Smooth muscle cell (in vitro differentiated cells): ENCODE measurements around the gene ETDA. TPM values are rescaled to one million over a fixed set of nuclear protein-coding genes. Genes with fewer than 3 reads are reported as not detected.
A peak's percentile ranks its signal among the peaks of the same experiment; 100 is the strongest.
"Not testable (repeated sequence)": the region's sequence is repeated elsewhere in the genome, so short reads cannot be mapped to it uniquely, and the experiment has no call there.

ENCODE experiments used
- DNase-seq: peaks from one replicate; lab custom pipeline; 2025; ENCODE audit not compliant: unreplicated experiment; lab: John Stamatoyannopoulos, UW
- H2AFZ ChIP-seq: fragments of 200-600 bp; sonication (generic); 2 replicates; pipeline ENCODE4 v1.6.0; 2016; ENCODE audit warnings: antibody characterized with exemption, low read depth, mild to moderate bottlenecking
- H3F3A ChIP-seq: fragments of 200-600 bp; sonication (generic); 2 replicates; pipeline ENCODE4 v1.6.0; 2017; ENCODE audit warnings: antibody characterized with exemption, low read depth
- H3K27ac ChIP-seq: fragments of 200-600 bp; sonication (generic); 2 replicates; pipeline ENCODE4 v1.5.1; 2016; ENCODE audit warnings: low read depth, mild to moderate bottlenecking
- H3K27me3 ChIP-seq: fragments of 200-600 bp; sonication (generic); 2 replicates; pipeline ENCODE4 v1.6.1; 2016; ENCODE audit warnings: low read depth, mild to moderate bottlenecking
- H3K36me3 ChIP-seq: fragments of 200-600 bp; sonication (generic); 2 replicates; pipeline ENCODE4 v1.5.1; 2016; ENCODE audit warnings: low read depth
- H3K4me1 ChIP-seq: fragments of 200-600 bp; sonication (generic); 2 replicates; pipeline ENCODE4 v1.5.1; 2016; ENCODE audit warnings: low read depth
- H3K4me2 ChIP-seq: fragments of 200-600 bp; sonication (generic); 2 replicates; pipeline ENCODE4 v1.6.0; 2016; ENCODE audit warnings: mild to moderate bottlenecking
- H3K4me3 ChIP-seq: fragments of 200-600 bp; sonication (generic); 2 replicates; pipeline ENCODE4 v1.5.1; 2016; ENCODE audit warnings: mild to moderate bottlenecking
- H3K79me2 ChIP-seq: fragments of 200-600 bp; sonication (generic); 2 replicates; pipeline ENCODE4 v1.6.0; 2016; ENCODE audit warnings: low read depth, mild to moderate bottlenecking
- H3K9ac ChIP-seq: fragments of 200-600 bp; sonication (generic); 2 replicates; pipeline ENCODE4 v1.6.0; 2016; ENCODE audit warnings: low read depth
- H3K9me3 ChIP-seq: fragments of 200-600 bp; sonication (generic); replicated peaks from 2 replicates; pipeline ENCODE4 v1.5.1; 2016; ENCODE audit warnings: low read depth
- H4K20me1 ChIP-seq: fragments of 200-600 bp; sonication (generic); 2 replicates; pipeline ENCODE4 v1.6.0; 2016; ENCODE audit warnings: low read depth
- CTCF ChIP-seq: fragments of 200-600 bp; sonication (generic); IDR thresholded peaks from 2 replicates; pipeline ENCODE4 v1.5.1; 2017; ENCODE audit warnings: borderline replicate concordance, mild to moderate bottlenecking, antibody characterized with exemption; ENCODE audit not compliant: insufficient read depth, poor library complexity, severe bottlenecking
- WGBS: methylation state at CpG from one replicate; pipeline ENCODE4 v1.1.7; 2016; ENCODE audit warnings: low lambda C conversion rate; 5-methylcytosine and 5-hydroxymethylcytosine counted together
- polyA plus RNA-seq: library from polyadenylated mRNA; unstranded; fragments of >200 nt; fragmentation: Nextera tagmentation; extraction: Ambion mirVana; gene quantifications from 2 replicates; pipeline ENCODE4 v1.2.1, GENCODE V29; 2016
- total RNA-seq: library from RNA; depleted of rRNA; stranded (reverse); fragments of >200 nt; gene quantifications from 2 replicates; pipeline ENCODE4 v1.2.3, GENCODE V29; 2014

The ETDA gene
- total and polyA plus RNA-seq, 2 experiments from 2014 or later = not detected

GRCh38 chrX:135256923-135257322, 5.1 kb downstream of the ETDA start:
- Histone ChIP-seq H3F3A (no peaks in the 10 kb centered on the region), H2AFZ (no peak overlapping the region), H3K36me3 (no peaks in the 10 kb centered on the region), H3K27ac (no peak overlapping the region), H3K4me2 (no peak overlapping the region), H4K20me1 (no peaks in the 10 kb centered on the region), H3K79me2 (no peaks in the 10 kb centered on the region), H3K4me3 (no peak overlapping the region), H3K27me3 (no peaks in the 10 kb centered on the region), H3K4me1 (no peaks in the 10 kb centered on the region), H3K9ac (no peak overlapping the region), H3K9me3 (no peaks in the 10 kb centered on the region)
- 77% methylated on average over 6 of the region's 6 CpGs for WGBS
- no peak for TF ChIP-seq CTCF
- no peak for DNase-seq

DNA sequence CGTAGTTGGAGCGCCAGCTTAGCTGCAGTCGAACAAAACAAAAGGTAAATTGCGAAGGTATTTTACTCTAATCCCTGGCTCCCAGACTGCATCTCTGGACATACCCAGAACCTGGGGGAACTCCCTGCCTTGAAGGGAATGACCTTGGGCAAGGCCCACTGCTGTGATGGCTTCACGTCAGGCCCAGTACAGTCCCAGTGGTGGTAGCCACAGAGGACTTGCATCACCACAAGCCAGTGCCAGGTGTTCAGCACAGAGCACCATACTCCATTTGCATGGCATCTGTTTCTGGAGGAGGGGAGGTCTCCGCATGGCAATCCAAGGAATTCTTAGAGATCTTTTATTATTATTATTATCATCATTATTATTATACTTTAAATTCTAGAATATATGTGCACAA, 5.6 kb downstream of the ETDA start:
- no peak overlapping the region for H3K4me2 ChIP-seq
- WGBS = 91% methylated on average over 6 of the region's 6 CpGs
- no peak overlapping the region for H3K27ac ChIP-seq
- H4K20me1 ChIP-seq = no peaks in the 10 kb centered on the region
- no peak for DNase-seq
- no peaks in the 10 kb centered on the region for H3K4me1 ChIP-seq
- no peaks in the 10 kb centered on the region for H3K36me3 ChIP-seq
- no peaks in the 10 kb centered on the region for H3K79me2 ChIP-seq
- no peak for TF ChIP-seq CTCF
- no peak overlapping the region for H2AFZ ChIP-seq
- H3K4me3 ChIP-seq = no peak overlapping the region
- H3K27me3 ChIP-seq = no peaks in the 10 kb centered on the region
- H3K9ac ChIP-seq = no peak overlapping the region
- no peaks in the 10 kb centered on the region for H3F3A ChIP-seq
- peaks cover 3% of the 10 kb centered on the region for H3K9me3 ChIP-seq

DNA sequence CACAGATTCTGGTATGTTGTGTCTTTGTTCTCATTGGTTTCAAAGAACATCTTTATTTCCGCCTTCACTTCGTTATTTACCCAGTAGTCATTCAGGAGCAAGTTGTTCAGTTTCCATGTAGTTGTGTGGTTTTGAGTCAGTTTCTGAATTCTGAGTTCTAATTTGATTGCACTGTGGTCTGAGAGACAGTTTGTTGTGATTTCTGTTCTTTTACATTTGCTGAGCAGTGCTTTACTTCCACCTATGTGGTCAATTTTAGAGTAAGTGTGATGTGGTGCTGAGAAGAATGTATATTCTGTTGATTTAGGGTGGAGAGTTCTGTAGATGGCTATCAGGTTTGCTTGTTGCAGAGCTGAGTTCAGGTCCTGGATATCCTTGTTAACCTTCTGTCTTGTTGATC, 9.1 kb downstream of the ETDA start:
- H3K9ac ChIP-seq, H3F3A ChIP-seq, H3K79me2 ChIP-seq, H3K9me3 ChIP-seq, H3K36me3 ChIP-seq, DNase-seq, H3K27me3 ChIP-seq, H3K4me1 ChIP-seq, H3K4me3 ChIP-seq, H3K27ac ChIP-seq, H2AFZ ChIP-seq, H4K20me1 ChIP-seq, H3K4me2 ChIP-seq: not testable (repeated sequence)
- WGBS = 84% methylated on average over 2 of the region's 2 CpGs

DNA sequence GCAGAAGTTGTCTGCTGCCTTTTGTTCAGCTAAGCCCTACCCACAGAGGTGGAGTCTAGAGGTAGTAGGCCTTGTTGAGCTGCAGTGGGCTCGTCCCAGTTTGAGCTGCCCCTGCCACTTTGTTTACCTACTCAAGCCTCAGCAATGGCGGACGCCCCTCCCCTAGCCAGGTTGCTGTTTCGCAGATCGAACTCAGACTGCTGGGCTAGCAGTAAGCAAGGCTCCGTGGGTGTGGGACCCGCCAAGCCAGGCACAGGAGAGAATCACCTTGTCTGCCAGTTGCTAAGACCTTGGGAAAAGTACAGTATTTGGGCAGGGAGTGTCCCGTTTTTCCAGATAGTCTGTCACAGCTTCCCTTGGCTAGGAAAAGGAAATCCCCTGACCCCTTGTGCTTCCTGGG, 11.5 kb downstream of the ETDA start:
- H2AFZ ChIP-seq, H3K36me3 ChIP-seq, H3K79me2 ChIP-seq, H3K4me3 ChIP-seq, H3K4me1 ChIP-seq, H3K9ac ChIP-seq, H3K27me3 ChIP-seq, DNase-seq, H4K20me1 ChIP-seq, H3K9me3 ChIP-seq, H3F3A ChIP-seq, H3K4me2 ChIP-seq, H3K27ac ChIP-seq: not testable (repeated sequence)
- 88% methylated on average over 8 of the region's 8 CpGs for WGBS

GRCh38 chrX:135264206-135264605, 12.3 kb downstream of the ETDA start:
- 76% methylated on average over 4 of the region's 4 CpGs for WGBS
- H3K79me2 ChIP-seq = no peaks in the 10 kb centered on the region
- no peak overlapping the region for H3K4me2 ChIP-seq
- no peak overlapping the region for H3K4me3 ChIP-seq
- DNase-seq = no peak
- H4K20me1 ChIP-seq = no peaks in the 10 kb centered on the region
- H3K36me3 ChIP-seq = no peaks in the 10 kb centered on the region
- TF ChIP-seq CTCF = no peak
- H3K27ac ChIP-seq = peak overlapping the region; percentile 44
- H3F3A ChIP-seq = no peaks in the 10 kb centered on the region
- H3K9ac ChIP-seq = no peak overlapping the region
- peaks cover 7% of the 10 kb centered on the region for H3K9me3 ChIP-seq
- no peak overlapping the region for H2AFZ ChIP-seq
- no peaks in the 10 kb centered on the region for H3K27me3 ChIP-seq
- no peaks in the 10 kb centered on the region for H3K4me1 ChIP-seq
